GM13977 (cell line): ENCODE data around the gene OR2T10.
"Not testable (repeated sequence)": the region's sequence is repeated elsewhere in the genome, so short reads cannot be mapped to it uniquely, and the experiment has no call there.

Source experiments
- DNase-seq: peaks from one replicate; pipeline ENCODE4 v3.0.0; 2012; ENCODE audit warnings: low spot score
- in situ Hi-C: fragments of 300-500 bp; cut with MboI; formaldehyde crosslinking; loops from one replicate; pipeline ENCODE4 v1.12.0; 2022; ENCODE audit warnings: low sequenced_read_pairs, low pct_unique_long_range_greater_than_20kb, mixed read lengths, inconsistent platforms; ENCODE audit not compliant: unreplicated experiment

The OR2T10 gene

GRCh38 chr1:248551027-248551426 lies 46.5 kb downstream of the OR2T10 start:
- DNase-seq, in situ Hi-C loops: not testable (repeated sequence)

- in situ Hi-C loops, DNase-seq: not testable (repeated sequence)
These were observed 50.1 kb downstream of the OR2T10 start for GRCh38 chr1:248547383-248547782.
